HK-2 (cell line): ENCODE data around the gene ZSWIM3.

Experiments
- DNase-seq: peaks from one replicate; pipeline ENCODE4 v3.0.0-alpha.2; 2018; ENCODE audit not compliant: unreplicated experiment

Gene ZSWIM3

DNA sequence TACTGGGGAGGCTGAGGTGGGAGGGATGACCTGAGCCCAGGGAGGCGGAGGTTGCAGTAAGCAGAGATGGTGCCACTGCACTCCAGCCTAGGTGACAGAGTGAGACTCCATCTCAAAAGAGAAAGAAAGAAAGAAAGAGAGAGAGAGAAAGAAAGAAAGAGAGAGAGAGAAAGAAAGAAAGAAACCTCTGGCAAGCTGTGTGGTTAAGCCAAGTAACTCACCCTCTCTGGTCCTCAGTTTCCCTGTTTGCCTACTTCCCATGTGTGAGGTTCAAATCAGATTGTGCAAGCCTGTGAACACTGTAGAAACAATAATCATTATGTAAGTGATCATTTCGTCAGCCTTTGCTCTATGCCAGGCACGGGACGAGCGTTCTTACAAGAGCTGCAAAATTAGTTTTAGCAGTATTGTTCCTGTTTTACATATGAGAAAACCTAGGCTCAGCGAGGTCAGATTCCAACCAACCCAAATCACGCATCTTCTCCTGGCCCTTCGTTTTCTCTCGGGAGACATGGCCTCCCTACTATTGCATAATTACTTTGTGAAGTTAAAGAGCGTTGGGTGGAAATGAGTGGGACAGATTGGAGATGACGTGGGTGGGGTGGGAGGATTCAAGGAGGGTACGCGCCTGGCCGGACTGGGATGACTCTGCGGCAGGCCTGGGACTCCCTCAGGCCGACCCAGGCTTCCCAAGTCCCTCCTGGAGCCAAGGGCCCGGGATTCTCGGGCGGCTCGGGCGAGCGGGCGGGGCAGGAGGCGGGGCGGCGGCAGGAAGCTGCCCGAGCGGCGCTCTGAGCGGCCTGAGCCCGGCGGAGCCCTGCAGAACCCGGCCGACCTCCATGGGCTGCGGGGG is 24.2 kb upstream of the ZSWIM3 start, which contains the start of gene SNX21:
Gene SNX21, plus strand, starts transcription at position 770 of the 853 bp plus-strand sequence. CDS start 121 bp downstream, outside the sequence.
- DNase-seq: peak; percentile 91

DNA sequence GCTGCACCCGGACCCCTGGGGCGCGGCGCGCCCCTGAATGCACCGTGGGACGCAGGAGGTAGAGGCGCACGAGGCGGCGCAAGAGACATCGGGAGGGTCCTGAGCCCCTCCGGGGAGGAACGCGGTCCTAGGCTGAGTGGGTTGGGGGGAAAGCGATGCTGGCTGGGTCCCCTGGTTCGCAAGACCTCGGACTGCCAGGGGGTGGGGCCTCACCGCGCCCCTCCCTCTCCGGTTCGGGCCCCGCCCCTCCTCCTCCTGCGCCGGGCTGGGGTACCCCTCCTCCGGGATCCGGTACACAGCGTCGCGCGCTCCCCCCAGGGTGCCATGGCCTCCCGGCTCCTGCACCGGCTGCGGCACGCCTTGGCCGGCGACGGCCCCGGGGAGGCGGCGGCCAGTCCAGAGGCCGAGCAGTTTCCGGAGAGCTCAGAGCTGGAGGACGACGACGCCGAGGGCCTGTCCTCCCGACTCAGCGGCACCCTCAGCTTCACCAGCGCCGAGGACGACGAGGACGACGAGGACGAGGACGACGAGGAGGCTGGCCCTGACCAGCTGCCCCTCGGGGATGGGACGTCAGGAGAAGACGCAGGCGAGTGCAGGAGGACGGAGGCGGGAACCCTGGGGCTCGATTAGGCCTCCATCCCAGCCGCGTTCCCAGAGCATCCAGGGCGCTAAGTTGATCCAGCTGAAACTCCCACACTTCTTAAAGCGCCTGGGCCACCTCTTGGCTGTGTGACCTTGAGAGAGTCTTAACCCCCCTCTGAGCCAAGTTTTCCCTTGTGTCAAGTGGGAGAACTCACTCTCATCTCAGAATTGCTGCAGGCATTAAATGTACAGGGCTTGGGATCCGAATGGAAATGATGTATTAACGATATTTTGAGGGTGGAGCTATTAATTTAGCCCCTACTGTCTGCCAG is 23.3 kb upstream of the ZSWIM3 start:
- DNase-seq: peak; percentile 64

DNA sequence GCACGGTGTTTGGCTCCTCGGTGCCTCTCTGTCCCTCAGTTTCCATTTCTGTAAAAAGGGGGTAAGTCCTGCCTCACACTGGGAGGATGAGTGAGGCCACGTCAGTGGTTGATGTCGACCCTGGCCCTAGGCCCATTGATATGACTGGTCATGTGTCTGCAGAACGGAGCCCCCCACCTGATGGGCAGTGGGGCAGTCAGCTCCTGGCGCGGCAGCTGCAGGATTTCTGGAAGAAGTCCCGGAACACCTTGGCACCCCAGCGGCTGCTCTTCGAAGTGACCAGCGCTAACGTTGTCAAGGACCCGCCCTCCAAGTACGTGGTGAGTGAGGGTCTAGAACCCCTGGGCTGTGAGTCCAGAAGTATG is 22.6 kb upstream of the ZSWIM3 start:
- no peak for DNase-seq

DNA sequence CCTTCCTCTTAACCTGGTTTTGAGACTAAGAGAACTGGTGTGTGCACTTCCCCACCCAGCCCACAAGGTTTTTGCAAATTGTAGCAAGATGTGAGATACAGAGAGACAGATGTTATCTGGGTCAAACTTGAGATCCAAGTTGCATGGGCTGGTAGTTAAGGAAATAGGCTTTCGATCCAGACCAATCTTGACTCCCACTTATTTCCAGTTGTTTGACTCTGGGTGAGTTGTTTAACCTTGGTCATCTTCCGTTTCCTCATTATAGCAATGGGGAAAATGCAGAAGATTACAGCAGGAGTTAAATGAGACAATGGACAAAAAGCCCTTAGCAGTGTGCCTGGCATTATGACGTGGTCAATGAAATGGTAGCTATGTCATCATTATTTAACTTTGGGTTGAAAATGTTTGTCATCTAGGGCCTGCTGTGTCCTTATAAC is 22.1 kb upstream of the ZSWIM3 start:
- no peak for DNase-seq

DNA sequence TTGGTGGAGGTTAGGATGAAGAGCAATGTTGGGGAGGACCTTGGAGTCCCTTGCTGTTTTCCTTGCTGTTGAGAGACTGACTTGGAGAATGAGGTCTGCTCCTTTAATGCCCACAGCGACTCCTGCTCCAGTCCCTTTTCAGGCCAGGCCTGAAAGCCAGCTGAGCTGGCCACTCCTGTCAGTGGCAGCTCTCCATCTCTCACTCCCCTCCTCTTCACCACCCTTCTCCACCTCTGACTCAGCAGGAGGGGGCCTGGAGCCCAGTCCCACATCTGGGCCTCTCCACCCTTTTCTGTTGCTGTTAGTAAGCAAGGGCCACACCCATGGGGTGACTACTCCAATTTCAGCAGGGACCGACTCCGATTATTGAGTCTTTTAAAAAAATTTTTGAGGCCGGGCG is 21.6 kb upstream of the ZSWIM3 start:
- no peak for DNase-seq

DNA sequence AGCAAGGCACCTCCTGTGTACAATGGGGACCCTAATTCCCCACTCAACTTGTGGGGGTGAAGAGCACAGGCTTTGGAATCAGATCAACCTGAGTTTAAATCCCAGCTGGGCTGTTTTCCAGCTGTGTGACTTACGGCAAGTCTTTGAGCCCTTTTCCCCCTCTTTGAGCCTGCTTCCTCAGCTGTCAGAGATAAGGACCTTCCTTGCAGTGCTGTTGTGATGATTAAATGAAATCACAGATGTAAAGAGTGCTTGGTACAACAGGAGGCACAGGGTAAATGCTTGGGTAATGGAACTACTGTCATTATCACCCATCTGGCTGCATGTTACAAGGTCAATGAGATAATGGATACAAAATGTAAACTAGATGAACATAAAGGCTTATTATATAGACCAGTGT is 20.6 kb upstream of the ZSWIM3 start:
- no peak for DNase-seq

DNA sequence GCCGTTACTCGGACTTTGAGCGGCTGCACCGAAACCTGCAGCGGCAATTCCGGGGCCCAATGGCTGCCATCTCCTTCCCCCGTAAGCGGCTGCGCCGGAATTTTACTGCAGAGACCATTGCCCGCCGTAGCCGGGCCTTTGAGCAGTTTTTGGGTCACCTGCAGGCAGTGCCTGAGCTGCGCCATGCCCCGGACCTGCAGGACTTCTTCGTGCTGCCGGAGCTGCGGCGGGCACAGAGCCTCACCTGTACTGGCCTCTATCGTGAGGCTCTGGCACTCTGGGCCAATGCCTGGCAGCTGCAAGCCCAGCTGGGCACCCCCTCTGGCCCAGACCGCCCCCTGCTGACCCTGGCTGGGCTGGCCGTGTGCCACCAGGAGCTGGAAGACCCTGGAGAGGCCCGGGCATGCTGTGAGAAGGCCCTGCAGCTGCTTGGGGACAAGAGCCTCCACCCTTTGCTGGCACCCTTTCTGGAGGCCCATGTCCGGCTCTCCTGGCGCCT is 16.7 kb upstream of the ZSWIM3 start:
- no peak for DNase-seq

DNA sequence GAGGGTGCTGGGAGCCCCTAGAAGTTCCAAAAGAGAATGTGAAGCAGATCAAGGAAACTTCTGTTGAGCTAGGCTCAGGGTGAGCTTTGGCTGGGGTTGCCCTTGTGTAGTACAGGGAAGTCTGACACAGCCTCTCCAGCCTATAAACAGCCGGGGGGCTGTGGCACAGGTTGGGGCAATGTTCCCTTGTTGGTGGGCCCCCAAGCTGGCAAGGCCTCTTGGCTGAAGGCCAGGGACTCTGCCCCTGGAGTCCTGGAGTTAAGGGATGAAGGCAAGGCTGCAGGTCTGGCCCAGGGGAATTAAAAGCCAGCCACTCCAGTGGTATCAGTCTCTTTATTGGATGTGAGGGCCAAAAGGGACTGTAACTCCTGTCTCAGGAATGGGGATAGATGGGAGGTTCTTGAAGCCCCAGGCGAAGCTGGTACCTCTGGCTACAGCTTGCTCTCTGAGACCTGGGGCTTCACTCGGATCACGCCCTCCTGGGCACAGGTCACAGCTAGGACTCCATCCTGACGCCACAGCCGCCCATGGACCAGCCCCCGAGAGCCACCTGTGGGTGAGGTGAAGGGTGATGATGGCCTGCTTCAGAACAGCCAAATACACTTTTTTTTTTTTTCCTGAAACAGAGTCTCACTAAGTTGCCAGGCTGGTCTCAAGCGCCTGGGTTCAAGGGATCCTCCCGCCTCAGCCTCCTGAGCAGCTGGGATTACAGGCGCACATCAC is 15.8 kb upstream of the ZSWIM3 start:
- DNase-seq: no peak

DNA sequence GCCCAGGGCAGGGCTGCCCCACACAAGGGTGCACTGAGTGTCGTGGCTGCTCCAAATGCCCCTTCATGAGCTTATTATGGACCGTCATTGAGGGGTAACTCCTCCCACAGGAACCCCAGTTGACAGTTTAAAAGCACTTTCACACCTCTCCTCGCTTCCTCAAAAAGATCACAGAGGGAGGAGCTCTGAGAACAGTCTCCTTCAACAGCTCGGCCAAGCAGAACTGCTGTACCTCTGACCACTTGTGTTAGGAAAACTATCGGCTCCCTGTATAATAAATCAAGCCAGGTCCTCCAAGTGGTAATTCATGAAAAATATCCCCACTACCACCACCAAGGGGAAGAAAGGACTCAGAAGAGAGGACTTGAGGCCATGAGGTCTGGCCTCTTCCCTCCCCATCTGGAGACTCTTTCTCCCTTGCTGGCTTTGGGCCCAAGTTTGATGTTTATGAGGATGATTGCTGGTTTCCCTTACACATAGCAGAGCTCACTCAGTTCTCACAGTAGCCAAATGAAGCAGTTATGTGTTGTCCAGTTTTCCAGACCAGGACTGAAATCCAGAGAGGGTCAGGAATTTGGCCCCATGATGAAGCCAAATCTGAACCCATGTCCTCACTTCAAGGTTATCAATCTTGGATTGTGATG is 15.1 kb upstream of the ZSWIM3 start:
- DNase-seq: no peak

DNA sequence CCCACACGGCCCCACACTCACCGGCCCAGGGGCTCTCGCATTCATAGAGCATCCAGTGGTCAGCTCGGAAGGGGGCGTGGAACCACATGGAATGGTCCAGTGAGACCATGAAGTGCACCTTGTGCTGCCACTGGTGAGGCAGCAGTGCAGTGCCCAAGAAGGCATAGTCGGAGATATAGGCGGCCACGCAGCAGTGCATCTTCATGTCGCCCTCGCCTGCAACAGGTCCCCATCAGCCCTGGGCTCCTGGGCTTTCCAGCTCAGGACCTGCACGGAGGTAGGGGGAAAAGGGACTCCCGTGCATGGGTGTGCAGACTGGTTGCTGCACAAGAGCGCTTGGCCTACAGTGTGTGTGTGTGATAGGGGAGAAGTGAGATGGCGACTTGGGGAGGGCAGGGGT is 13.9 kb upstream of the ZSWIM3 start:
- DNase-seq: no peak

DNA sequence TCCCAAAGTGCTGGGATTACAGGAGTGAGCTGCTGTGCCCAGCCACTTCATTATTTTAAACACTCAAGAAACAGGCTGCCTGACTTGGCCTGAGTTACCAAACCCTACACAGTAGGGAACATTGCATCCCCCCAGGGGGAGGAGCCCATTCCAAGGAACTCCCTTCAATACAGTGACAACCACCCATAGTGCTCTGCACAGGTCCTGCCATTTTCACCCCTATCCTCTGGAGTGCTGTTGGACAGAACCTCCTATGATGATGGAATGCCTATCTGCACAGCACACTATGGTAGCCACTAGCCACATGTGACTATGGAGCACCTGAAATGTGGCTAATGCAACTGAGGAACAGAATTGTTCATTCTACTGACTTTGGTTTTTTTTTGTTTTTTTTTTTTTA is 12.0 kb upstream of the ZSWIM3 start:
- DNase-seq: no peak

DNA sequence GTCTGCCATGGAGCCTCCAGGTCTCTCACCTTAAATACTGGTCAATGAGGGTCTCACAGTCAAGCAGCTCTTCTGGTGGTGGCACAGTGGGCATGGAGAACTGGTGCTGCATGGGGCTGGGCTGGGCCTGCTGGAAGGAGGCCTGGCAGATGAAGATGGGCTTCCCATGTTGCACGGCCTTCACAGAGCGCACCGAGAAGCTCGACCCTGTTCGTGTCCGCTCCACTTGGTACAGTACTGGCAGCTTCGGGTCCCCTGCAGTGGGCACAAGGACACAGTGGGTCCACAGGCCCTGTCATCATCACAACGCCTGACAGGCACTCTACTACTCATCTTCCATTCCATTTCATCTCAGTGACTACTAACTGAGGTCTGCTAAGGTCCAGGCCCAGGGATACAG is 9.0 kb upstream of the ZSWIM3 start:
- DNase-seq: no peak

DNA sequence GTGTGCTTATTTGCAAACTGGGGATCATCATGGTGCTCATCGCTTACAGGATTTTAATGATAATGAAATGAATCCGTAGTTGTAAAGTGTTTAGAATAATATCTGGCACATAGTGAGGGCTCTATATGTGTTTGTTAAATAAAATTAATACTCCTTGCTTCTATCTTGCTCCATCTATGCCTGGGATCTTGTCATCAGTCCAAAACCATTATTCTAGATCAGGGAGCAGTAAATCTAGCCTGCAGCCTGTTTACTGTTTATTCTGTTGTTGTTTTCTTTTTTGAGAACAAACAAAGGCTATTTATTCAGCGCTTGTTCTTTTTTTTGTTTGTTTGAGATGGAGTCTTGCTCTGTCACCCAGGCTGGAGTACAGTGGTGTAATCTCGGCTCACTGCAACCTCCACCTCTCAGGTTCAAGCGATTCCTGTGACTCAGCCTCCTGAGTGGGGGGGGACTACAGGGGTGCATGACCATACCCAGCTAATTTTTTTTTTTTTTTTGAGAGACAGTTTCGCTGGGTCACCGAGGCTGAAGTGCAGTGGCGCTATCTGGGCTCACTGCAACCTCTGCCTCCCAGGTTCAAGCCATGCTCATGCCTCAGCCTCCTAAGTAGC is 8.3 kb upstream of the ZSWIM3 start:
- DNase-seq: no peak

DNA sequence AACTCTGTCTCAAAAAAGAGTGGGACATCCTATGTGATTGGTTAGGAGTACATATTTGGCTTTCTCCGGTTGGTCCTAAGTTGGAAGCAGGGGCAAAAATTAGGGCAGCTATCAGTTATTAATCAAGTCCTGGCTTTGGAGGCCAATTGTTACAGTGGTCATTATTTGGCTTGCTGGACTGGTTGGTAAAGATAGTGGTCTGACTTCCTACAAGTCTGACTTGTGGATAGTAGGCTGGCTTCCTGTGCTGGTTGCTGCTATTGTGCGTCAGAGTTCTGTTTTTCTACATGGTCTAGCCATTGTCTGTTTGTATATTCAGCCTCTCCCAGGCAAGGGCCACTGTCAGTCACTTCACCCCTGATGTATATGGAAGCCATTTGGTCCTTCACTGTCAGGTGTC is 7.2 kb upstream of the ZSWIM3 start:
- no peak for DNase-seq

DNA sequence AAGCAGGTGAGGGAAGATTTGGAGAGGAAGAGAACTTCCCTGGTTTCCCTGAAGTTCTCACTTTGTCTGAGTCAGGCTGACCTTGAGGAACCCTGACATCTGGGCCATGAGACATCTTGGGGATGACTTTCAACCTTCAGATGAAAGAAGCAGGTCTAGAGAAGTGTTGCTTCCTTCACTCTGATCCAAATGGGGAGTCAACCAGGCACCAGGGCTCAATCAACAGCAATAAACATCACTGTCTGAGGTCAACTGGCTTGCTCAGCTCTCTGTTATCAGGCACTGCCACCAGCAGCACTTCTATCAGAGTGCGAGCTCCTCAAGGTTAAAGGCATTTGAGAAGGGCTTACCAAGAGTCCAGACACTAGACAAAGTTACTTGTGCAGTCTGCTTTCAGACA is 6.5 kb upstream of the ZSWIM3 start:
- DNase-seq: no peak

DNA sequence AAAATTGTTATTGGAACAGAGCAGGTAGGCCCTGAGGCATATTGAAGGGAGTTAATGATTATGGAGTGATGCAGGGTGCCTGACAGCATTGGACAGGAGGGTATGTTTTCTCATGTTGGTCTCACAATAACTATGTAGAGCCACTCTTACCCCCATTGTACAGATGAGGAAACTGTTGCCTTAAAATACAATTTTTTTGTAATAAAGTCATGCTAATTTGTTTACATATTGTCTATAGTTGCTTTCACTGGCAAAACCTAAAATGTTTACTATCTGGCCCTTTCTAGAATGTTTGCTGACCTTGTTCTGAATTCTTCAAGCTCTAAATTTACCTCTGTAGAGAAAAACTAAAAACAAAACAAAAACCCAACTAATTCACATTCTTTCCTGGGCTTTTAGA is 5.9 kb upstream of the ZSWIM3 start:
- no peak for DNase-seq

DNA sequence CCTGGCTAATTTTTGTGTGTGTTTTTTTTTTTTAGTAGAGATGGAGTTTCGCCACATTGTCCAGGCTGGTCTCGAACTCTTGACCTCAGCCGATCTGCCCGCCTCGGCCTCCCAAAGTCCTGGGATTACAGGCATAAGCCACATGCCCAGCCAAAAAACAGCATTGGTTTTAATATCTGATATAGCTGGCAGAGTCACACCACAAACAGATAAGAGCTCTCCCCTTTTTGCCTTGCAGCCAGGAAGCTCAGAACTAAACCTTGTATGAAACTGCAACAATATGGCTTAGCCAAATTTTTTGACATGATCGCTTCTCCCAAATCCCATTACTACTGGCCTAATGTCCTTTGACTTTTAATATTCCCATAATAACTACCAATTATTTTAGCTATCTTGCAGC is 5.1 kb upstream of the ZSWIM3 start:
- no peak for DNase-seq

DNA sequence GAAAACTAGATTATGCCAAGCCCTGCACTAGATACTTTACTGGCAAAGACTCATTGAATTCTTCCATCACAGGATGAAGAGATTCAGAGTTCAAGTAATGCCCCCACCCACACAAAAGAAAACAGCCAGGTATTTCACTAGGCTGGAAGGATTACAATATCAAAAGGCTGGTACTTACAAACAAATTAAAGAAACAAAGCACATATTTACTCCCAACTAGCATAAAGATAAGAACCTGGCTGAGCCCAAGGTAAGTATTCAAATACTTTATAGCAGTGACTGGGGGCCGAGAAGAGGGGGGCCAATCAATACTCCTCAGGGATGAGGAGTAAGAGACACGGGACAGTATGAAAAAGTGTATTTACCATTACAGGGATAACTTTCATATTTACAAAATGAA is 3.9 kb upstream of the ZSWIM3 start:
- no peak for DNase-seq

DNA sequence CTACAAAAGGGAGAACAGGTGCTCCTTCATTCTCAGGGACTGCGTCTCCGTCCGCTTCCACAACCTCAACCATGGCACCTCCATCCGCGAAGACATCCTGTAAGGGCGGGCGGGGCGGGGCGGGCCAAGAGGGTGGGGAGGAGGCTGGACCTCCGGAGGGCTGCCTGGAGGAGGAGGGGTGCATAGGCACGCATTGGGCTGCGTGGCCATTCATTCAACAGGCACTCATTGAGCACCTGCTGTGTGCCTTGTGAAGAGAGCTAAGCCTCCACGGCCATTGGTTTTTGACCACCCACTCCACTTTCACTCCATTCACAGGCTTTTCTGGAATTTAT is 435 bp downstream of the ZSWIM3 start:
- DNase-seq: no peak

DNA sequence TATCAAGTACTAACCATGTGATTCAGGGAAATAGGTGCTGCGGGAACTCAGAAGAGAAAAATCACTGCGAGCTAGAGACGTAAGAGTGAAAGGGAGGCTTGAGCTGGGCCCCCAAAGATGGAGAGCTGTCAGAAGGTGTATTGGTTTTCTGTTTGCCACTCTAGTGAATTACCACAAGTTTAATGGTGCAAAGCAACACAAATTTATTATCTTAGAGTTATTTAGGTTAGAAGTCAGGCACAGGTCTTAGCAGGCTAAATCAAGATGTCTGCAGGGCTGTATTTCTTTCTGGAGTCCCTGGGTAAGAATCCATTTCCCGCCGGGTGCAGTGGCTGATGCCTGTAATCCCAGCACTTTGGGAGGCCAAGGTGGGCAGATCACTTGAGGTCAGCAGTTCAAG is 2.5 kb downstream of the ZSWIM3 start:
- DNase-seq: no peak

DNA sequence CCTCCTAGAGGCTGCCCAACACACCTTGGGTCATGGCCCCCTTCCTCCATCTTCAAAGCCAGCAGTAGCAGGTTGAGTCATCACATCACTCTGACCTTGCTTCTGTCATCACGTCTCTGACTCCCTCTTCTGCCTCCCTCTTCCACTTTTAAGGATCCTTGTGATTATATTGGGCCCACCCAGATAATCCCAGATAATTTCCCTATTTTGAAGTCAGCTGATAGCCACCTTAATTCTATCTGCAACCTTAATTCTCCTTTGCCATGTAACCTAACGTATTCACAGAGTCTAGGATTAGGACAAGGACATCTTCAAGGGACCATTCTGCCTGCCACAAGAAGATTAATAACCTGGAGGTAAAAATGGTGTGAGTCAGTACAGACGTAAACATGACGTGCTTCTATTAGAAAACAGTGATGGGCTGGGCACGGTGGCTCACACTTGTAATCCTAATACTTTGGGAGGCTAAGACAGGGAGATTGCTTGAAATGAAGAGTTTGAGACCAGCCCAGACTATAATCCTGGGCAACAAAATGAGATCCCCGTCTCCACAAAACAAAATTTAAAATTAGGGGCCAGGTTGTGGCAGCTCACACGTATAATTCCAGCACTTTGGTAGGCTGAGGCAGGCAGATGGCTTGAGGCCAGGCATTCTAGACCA is 3.3 kb downstream of the ZSWIM3 start:
- no peak for DNase-seq
